GM12872 (cell line): ENCODE results near the gene SVOPL.

Source experiments
- CTCF ChIP-seq: IDR thresholded peaks from 3 replicates; pipeline ENCODE4 v1.5.1; 2011; ENCODE audit warnings: low read depth, mild to moderate bottlenecking, low read length, moderate library complexity; ENCODE audit not compliant: insufficient read depth

Gene SVOPL

GRCh38 chr7:138584283-138584682 lies 116.9 kb downstream of the SVOPL start:
- TF ChIP-seq CTCF, result no peak

DNA sequence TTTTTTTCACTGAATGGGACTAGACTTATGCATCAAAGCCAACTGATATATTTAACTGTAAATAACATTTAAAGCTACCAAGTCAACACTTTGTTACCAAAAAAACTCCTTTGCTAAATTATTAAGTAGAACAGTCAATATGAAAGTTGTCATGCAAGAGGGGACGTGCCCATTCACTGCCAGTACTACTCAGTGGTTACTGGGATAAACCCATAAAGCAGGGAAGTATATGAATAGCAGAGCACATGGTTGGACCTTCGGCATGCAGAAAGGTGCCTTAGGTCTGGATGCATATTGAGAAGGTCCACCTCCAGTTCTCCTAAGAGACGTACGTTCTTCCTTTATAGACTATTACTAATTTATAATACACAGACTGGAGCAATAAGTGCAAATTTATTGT lies 120.1 kb downstream of the SVOPL start:
- no peak for TF ChIP-seq CTCF

DNA sequence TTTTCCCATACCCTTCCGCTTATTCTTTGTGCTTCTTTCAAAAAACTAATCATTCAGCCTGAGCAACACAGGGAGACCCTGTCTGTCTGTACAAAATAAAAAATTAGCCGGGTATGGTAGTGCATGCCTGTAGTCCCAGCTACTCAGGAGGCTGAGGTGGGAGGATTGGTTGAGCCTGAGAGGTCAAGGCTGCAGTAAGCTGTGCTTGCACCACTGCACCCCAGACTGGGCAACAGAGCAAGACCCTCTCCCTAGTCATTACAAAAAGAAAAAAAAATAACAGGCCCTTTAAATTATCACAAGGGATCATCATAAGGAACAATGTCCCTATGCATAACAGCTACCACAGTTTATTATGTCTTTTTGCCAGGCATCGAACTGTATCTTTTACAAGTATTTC lies 121.5 kb downstream of the SVOPL start:
- TF ChIP-seq CTCF, result no peak

- TF ChIP-seq CTCF, result no peak
Measured at GRCh38 chr7:138579136-138579535, 122.0 kb downstream of the SVOPL start.

DNA sequence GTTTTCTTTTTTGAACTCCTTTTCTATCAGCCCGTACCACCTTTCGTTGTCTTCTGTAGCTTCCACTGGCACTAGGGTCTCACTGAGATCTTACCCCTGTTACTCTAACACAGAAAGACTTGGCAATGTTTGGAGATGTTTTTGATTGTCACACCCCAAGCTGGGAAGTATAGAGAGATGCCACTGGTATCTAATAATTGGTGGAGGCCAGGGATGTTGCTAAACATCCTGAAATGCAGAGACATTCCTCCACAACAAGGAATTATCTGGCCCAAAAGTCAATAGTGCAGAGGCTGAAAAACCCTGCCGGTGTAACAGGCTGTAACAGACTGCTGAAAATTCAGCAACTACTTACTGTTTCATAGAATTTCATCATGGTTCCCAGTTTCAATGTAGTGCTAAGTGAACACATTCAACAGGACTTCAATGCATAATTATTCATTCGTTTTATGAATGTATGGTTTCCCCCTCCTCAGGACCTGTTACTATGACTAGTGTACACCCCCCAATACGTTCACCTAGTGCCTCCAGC lies 125.2 kb downstream of the SVOPL start:
- no peak for TF ChIP-seq CTCF

GRCh38 chr7:138573741-138574140 lies 127.4 kb downstream of the SVOPL start:
- no peak for TF ChIP-seq CTCF

GRCh38 chr7:138570715-138571114 lies 130.4 kb downstream of the SVOPL start:
- no peak for TF ChIP-seq CTCF

DNA sequence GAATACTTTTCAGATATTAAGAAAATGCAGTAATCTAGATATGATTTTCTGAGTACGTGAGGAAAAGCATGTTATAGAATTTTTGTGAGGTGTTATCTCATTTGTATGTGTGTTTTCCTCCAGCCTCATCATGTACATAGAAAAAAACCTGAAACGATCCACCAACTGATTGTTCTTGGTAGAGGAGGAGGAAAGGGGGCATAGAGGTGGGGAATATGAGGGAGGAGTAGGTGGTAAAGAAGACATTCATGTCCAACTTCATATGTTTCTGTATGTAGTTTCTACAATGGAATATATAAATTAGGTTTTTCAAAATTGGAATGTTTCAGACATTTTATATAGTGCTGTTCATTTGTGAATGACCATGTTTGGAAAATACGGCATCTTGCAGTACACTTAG lies 131.7 kb downstream of the SVOPL start:
- TF ChIP-seq CTCF, result no peak
